Measurements from ENCODE around the gene PIGC. TPM values are rescaled to one million over a fixed set of nuclear protein-coding genes. Genes with fewer than 3 reads are reported as not detected.
"Not testable (repeated sequence)": the region's sequence is repeated elsewhere in the genome, so short reads cannot be mapped to it uniquely, and the experiment has no call there.

PIGC gene
- total RNA-seq, 1 donor from 2014 or later: 25.0 TPM

DNA sequence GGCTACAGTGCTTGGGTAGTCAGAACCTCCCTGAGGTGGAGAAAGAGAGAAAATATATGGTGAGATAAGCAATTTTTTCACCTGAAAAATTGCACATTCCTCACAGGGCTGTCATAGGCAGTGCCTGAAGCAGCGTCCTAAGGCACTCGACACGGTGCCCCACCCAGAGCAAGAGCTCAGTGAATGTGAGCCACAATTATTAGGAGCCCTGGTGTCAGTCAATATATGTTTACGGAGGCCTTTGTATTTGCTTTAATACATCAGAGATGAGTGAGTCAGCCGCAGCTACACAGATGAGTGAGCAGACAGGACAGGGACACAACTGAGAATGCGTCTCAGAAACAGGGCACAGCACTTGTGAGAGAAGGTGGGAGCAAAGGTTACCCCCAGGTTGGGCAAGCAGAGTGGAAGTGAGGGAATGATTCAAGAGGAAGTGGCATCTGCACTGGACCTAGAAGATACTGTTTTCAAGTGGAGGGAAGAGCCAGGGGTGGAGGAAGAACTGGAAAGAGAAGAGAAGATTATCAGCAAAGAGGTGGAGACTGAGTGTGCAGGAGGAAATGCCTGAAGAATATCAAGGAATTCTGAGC lies 5.2 kb upstream of the PIGC start:
- TF ChIP-seq CTCF (conservative IDR thresholded peaks at IDR 0.05): no peak
- H3K27ac Mint-ChIP-seq (ENCODE audit: unreplicated experiment): peak overlapping the region; percentile 28
- no peak for DNase-seq (ENCODE audit: low read depth, low spot score)
- no peaks in the 10 kb centered on the region for H3K27me3 Mint-ChIP-seq (ENCODE audit: low read depth)
- no peak overlapping the region for H3K4me3 Mint-ChIP-seq
- no peaks in the 10 kb centered on the region for H3K9me3 Mint-ChIP-seq
- peaks cover 23% of the 10 kb centered on the region for H3K4me1 Mint-ChIP-seq
- H3K36me3 Mint-ChIP-seq (ENCODE audit: low read depth): no peaks in the 10 kb centered on the region

DNA sequence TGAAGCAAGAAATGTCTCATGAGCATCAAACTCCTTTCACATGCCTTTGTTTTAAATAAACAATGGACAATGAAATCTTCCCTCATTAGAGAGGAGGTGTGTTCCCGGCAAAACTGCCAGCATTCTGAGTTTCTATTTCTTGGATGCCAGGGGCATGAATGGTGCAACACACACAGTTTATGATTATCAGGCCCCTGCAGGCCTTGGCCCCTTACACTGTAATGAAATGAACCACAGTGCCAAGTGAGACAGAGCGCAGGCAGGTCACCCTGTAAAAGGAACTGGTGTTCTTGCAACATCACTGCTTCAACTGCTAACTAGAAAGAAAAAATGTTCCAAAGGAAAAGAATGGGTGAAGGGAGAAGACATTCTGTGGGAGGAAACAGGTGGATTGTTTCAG lies 3.8 kb upstream of the PIGC start:
- no peak for TF ChIP-seq CTCF (conservative IDR thresholded peaks at IDR 0.05)
- H3K9me3 Mint-ChIP-seq: no peaks in the 10 kb centered on the region

GRCh38 chr1:172446547-172446946 lies 2.7 kb upstream of the PIGC start:
- no peak for TF ChIP-seq CTCF (conservative IDR thresholded peaks at IDR 0.05)
- no peak overlapping the region for H3K27ac Mint-ChIP-seq (ENCODE audit: unreplicated experiment)
- peaks cover 10% of the 10 kb centered on the region for H3K36me3 Mint-ChIP-seq (ENCODE audit: low read depth)
- no peaks in the 10 kb centered on the region for H3K27me3 Mint-ChIP-seq (ENCODE audit: low read depth)
- H3K9me3 Mint-ChIP-seq: no peaks in the 10 kb centered on the region
- H3K4me3 Mint-ChIP-seq: peak overlapping the region; percentile 61
- H3K4me1 Mint-ChIP-seq: peaks cover 36% of the 10 kb centered on the region
- no peak for DNase-seq (ENCODE audit: low read depth, low spot score)

More for the DNA sequence above, 3.8 kb upstream of the PIGC start:
- DNase-seq (ENCODE audit: low read depth, low spot score): no peak
- no peaks in the 10 kb centered on the region for H3K27me3 Mint-ChIP-seq (ENCODE audit: low read depth)
- no peaks in the 10 kb centered on the region for H3K36me3 Mint-ChIP-seq (ENCODE audit: low read depth)
- no peak overlapping the region for H3K27ac Mint-ChIP-seq (ENCODE audit: unreplicated experiment)
- H3K4me3 Mint-ChIP-seq: no peak overlapping the region
- peaks cover 30% of the 10 kb centered on the region for H3K4me1 Mint-ChIP-seq

GRCh38 chr1:172442843-172443565 lies 865 bp downstream of the PIGC start:
- no peaks in the 10 kb centered on the region for H3K9me3 Mint-ChIP-seq
- peaks cover 23% of the 10 kb centered on the region for H3K36me3 Mint-ChIP-seq (ENCODE audit: low read depth)
- DNase-seq (ENCODE audit: low read depth, low spot score): no peak
- no peak for TF ChIP-seq CTCF (conservative IDR thresholded peaks at IDR 0.05)
- peaks cover 25% of the 10 kb centered on the region for H3K4me1 Mint-ChIP-seq
- no peaks in the 10 kb centered on the region for H3K27me3 Mint-ChIP-seq (ENCODE audit: low read depth)
- H3K4me3 Mint-ChIP-seq: peak overlapping the region; percentile 95
- H3K27ac Mint-ChIP-seq (ENCODE audit: unreplicated experiment): peak overlapping the region; percentile 93

DNA sequence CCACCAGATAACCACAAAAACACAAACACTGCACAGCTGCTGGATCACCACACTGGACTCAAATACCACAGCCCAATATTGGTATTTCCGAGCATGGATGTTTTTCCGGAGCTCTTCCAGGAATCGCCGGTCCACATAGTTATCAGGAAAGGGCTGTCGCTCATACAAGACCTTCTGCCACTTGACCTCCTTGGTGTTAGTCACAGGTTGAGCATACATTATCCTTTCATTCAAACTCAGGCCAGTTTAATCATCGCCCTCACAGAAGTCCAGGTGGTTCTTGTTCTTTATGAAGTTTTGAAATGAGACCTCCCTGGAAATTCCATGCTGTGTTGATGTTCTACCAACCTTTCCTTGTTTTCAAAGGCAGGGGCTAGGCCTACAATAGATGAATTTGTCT lies 1.5 kb downstream of the PIGC start:
- H3K4me1 Mint-ChIP-seq: peaks cover 25% of the 10 kb centered on the region
- no peak for DNase-seq (ENCODE audit: low read depth, low spot score)
- H3K27me3 Mint-ChIP-seq (ENCODE audit: low read depth): no peaks in the 10 kb centered on the region
- no peak for TF ChIP-seq CTCF (conservative IDR thresholded peaks at IDR 0.05)
- peak overlapping the region; percentile 28 for H3K27ac Mint-ChIP-seq (ENCODE audit: unreplicated experiment)
- peak overlapping the region; percentile 95 for H3K4me3 Mint-ChIP-seq
- no peaks in the 10 kb centered on the region for H3K9me3 Mint-ChIP-seq
- peaks cover 23% of the 10 kb centered on the region for H3K36me3 Mint-ChIP-seq (ENCODE audit: low read depth)

DNA sequence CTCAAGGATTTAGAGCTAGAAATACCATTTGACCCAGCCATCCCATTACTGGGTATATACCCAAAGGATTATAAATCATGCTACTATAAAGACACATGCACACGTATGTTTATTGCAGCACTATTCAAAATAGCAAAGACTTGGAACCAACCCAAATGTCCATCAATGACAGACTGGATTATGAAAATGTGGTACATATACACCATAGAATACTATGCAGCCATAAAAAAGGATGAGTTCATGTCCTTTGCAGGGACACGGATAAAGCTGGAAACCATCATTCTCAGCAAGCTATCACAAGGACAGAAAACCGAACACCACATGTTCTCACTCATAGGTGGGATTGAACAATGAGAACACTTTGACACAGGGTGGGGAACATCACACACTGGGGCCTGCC lies 6.7 kb downstream of the PIGC start:
- H3K27me3 Mint-ChIP-seq (ENCODE audit: low read depth); H3K4me3 Mint-ChIP-seq; H3K9me3 Mint-ChIP-seq; H3K27ac Mint-ChIP-seq (ENCODE audit: unreplicated experiment); DNase-seq (ENCODE audit: low read depth, low spot score); H3K4me1 Mint-ChIP-seq: not testable (repeated sequence)
- H3K36me3 Mint-ChIP-seq (ENCODE audit: low read depth): peaks cover 42% of the 10 kb centered on the region

All from neural crest cell (in vitro differentiated cells).